GM12892 (cell line): ENCODE measurements around the gene FGF18.

Experiments used
- POLR2AphosphoS5 ChIP-seq: IDR thresholded peaks from 2 replicates; pipeline ENCODE4 v1.6.1; 2011; ENCODE audit warnings: low read depth, low read length, control low read depth
- TAF1 ChIP-seq: IDR thresholded peaks from 2 replicates; pipeline ENCODE4 v1.6.1; 2011; ENCODE audit warnings: low read depth, mild to moderate bottlenecking, control low read depth, low read length, borderline replicate concordance

- no peak for TF ChIP-seq POLR2AphosphoS5
- no peak for TF ChIP-seq TAF1
These were observed 16.5 kb downstream of the FGF18 start for GRCh38 chr5:171435908-171436307.
